H9 (cell line): ENCODE measurements around the gene NPFF. TPM values are rescaled to one million over a fixed set of nuclear protein-coding genes. Genes with fewer than 3 reads are reported as not detected.

Experiments used
- DNase-seq: peaks from one replicate; pipeline ENCODE4 v3.0.0-alpha.2; 2017
- H2AFZ ChIP-seq: one replicate; pipeline ENCODE4 v1.6.1; 2013; ENCODE audit warnings: mild to moderate bottlenecking, low read length, control low read depth, moderate library complexity
- H2AK5ac ChIP-seq: 2 replicates; pipeline ENCODE4 v1.6.1; 2013; ENCODE audit warnings: low read length, control low read depth, mixed read lengths; ENCODE audit not compliant: insufficient read length
- H2BK120ac ChIP-seq: one replicate; pipeline ENCODE4 v1.6.1; 2013; ENCODE audit warnings: low read depth, mild to moderate bottlenecking, low read length, control low read depth, inconsistent platforms; ENCODE audit not compliant: poor library complexity, severe bottlenecking
- H2BK12ac ChIP-seq: 2 replicates; pipeline ENCODE4 v1.6.1; 2013; ENCODE audit warnings: low read length, control low read depth, mixed read lengths, low read depth; ENCODE audit not compliant: insufficient read length
- H2BK15ac ChIP-seq: 2 replicates; pipeline ENCODE4 v1.6.1; 2013; ENCODE audit warnings: low read depth, low read length, control low read depth
- H2BK20ac ChIP-seq: one replicate; pipeline ENCODE4 v1.6.1; 2013; ENCODE audit warnings: low read depth, mild to moderate bottlenecking, low read length, control low read depth, inconsistent platforms; ENCODE audit not compliant: poor library complexity, severe bottlenecking
- H2BK5ac ChIP-seq: 2 replicates; pipeline ENCODE4 v1.6.1; 2013; ENCODE audit warnings: low read length, control low read depth, mixed read lengths; ENCODE audit not compliant: insufficient read length
- H3K14ac ChIP-seq: 2 replicates; pipeline ENCODE4 v1.6.1; 2013; ENCODE audit warnings: low read length, control low read depth; ENCODE audit not compliant: insufficient read depth
- H3K18ac ChIP-seq: 2 replicates; pipeline ENCODE4 v1.6.1; 2013; ENCODE audit warnings: low read depth, mild to moderate bottlenecking, mixed read lengths, low read length, control low read depth; ENCODE audit not compliant: insufficient read length
- H3K23ac ChIP-seq: 2 replicates; pipeline ENCODE4 v1.6.1; 2013; ENCODE audit warnings: low read length, control low read depth, mixed read lengths, low read depth; ENCODE audit not compliant: insufficient read length
- H3K23me2 ChIP-seq: 2 replicates; pipeline ENCODE4 v1.6.1; 2013; ENCODE audit warnings: low read depth, mild to moderate bottlenecking, mixed read lengths, low read length, control low read depth; ENCODE audit not compliant: insufficient read length, poor library complexity, severe bottlenecking
- H3K27ac ChIP-seq: 2 replicates; pipeline ENCODE4 v1.5.1; 2013; ENCODE audit warnings: low read length, control low read depth, mixed read lengths, low read depth; ENCODE audit not compliant: insufficient read length
- H3K27me3 ChIP-seq: 2 replicates; pipeline ENCODE4 v1.6.1; 2013; ENCODE audit warnings: low read length, control low read depth, inconsistent platforms; ENCODE audit not compliant: insufficient read depth
- H3K4ac ChIP-seq: 2 replicates; pipeline ENCODE4 v1.6.1; 2013; ENCODE audit warnings: low read depth, mild to moderate bottlenecking, control low read depth, inconsistent platforms, low read length, moderate library complexity
- H3K4me1 ChIP-seq: 2 replicates; pipeline ENCODE4 v1.6.1; 2013; ENCODE audit warnings: low read length, control low read depth, inconsistent platforms; ENCODE audit not compliant: insufficient read depth
- H3K4me2 ChIP-seq: 2 replicates; pipeline ENCODE4 v1.6.1; 2013; ENCODE audit warnings: low read length, control low read depth, mixed read lengths; ENCODE audit not compliant: insufficient read length, insufficient read depth
- H3K56ac ChIP-seq: 2 replicates; pipeline ENCODE4 v1.6.1; 2013; ENCODE audit warnings: low read depth, mild to moderate bottlenecking, mixed read lengths, low read length, control low read depth; ENCODE audit not compliant: insufficient read length
- H3K79me1 ChIP-seq: 2 replicates; pipeline ENCODE4 v1.6.1; 2013; ENCODE audit warnings: low read depth, mild to moderate bottlenecking, moderate library complexity, low read length, control low read depth, inconsistent platforms; ENCODE audit not compliant: insufficient read depth, poor library complexity, severe bottlenecking
- H3K79me2 ChIP-seq: 2 replicates; pipeline ENCODE4 v1.6.1; 2013; ENCODE audit warnings: low read length, control low read depth, inconsistent platforms; ENCODE audit not compliant: insufficient read depth
- H3K9ac ChIP-seq: 2 replicates; pipeline ENCODE4 v1.6.1; 2013; ENCODE audit warnings: low read length, control low read depth, mixed read lengths; ENCODE audit not compliant: insufficient read length; ENCODE audit errors: extremely low read depth
- H3K9me3 ChIP-seq: one replicate; pipeline ENCODE4 v1.6.1; 2013; ENCODE audit warnings: low read depth, low read length, inconsistent platforms; ENCODE audit not compliant: control insufficient read depth
- H3T11ph ChIP-seq: one replicate; pipeline ENCODE4 v1.6.1; 2013; ENCODE audit warnings: mild to moderate bottlenecking, low read length, control low read depth, inconsistent platforms
- H4K20me1 ChIP-seq: one replicate; pipeline ENCODE4 v1.6.1; 2013; ENCODE audit not compliant: control insufficient read depth, insufficient read length, insufficient read depth
- H4K5ac ChIP-seq: 2 replicates; pipeline ENCODE4 v1.6.1; 2013; ENCODE audit warnings: low read depth, mild to moderate bottlenecking, mixed read lengths, low read length, control low read depth; ENCODE audit not compliant: insufficient read length
- H4K8ac ChIP-seq: replicated peaks from 2 replicates; pipeline ENCODE4 v1.6.1; 2013; ENCODE audit warnings: low read length, control low read depth, mixed read lengths, low read depth; ENCODE audit not compliant: insufficient read length
- H4K91ac ChIP-seq: 2 replicates; pipeline ENCODE4 v1.6.1; 2013; ENCODE audit warnings: low read depth, mild to moderate bottlenecking, moderate library complexity, mixed read lengths, low read length, control low read depth; ENCODE audit not compliant: insufficient read length
- H3K27ac Mint-ChIP-seq, 3 experiments: 2 replicates in 2 of 3; 3 replicates in 1 of 3; pipeline ENCODE4 v1.8.0; 2020 to 2021; ENCODE audit warnings: mixed read lengths in 3 of 3, mild to moderate bottlenecking in 1 of 3, moderate library complexity in 1 of 3
- H3K27me3 Mint-ChIP-seq: 2 replicates; pipeline ENCODE4 v1.8.0; 2021; ENCODE audit warnings: low read depth, mild to moderate bottlenecking, moderate library complexity, mixed read lengths
- H3K36me3 Mint-ChIP-seq, 3 experiments: 2 replicates in 2 of 3; 3 replicates in 1 of 3; pipeline ENCODE4 v1.8.0; 2020 to 2021; ENCODE audit warnings: low read depth in 3 of 3, mixed read lengths in 3 of 3; ENCODE audit not compliant: insufficient read depth in 1 of 3
- H3K4me1 Mint-ChIP-seq, 2 experiments: 2 replicates each; pipeline ENCODE4 v1.8.0; 2020; ENCODE audit warnings: mixed read lengths in 2 of 2
- H3K4me3 Mint-ChIP-seq, 2 experiments: 2 replicates in 1 of 2; 3 replicates in 1 of 2; pipeline ENCODE4 v1.8.0; 2020 to 2021; ENCODE audit warnings: mild to moderate bottlenecking in 2 of 2, mixed read lengths in 2 of 2, moderate library complexity in 1 of 2
- H3K9me3 Mint-ChIP-seq, 2 experiments: 2 replicates in 1 of 2; 3 replicates in 1 of 2; pipeline ENCODE4 v1.8.0; 2020; ENCODE audit warnings: mild to moderate bottlenecking in 2 of 2, mixed read lengths in 2 of 2, moderate library complexity in 1 of 2
- WGBS: extraction: QIAGEN DNeasy Blood & Tissue Kit; methylation state at CpG from one replicate; pipeline ENCODE4 v1.1.7; 2013; ENCODE audit warnings: missing lambda C conversion rate, low lambda C conversion rate, mixed read lengths; ENCODE audit not compliant: insufficient read length; ENCODE audit errors: extremely low coverage; 5-methylcytosine and 5-hydroxymethylcytosine counted together
- total RNA-seq: library from RNA; stranded (reverse); gene quantifications from 2 replicates; pipeline ENCODE4 v1.2.1, GENCODE V29; 2021
- TF ChIP-seq, protein P1 (sequence below): fragments of 200-600 bp; sonication (generic); conservative IDR thresholded peaks from 3 replicates; pipeline ENCODE4 v1.8.0; 2021; ENCODE audit warnings: antibody characterized with exemption, mild to moderate bottlenecking

The NPFF gene
- total RNA-seq, 1 experiment from 2014 or later = not detected

GRCh38 chr12:53486736-53487487 lies 20.4 kb downstream of the NPFF start:
- Histone ChIP-seq H4K8ac (no peak overlapping the region), H2BK120ac (no peak overlapping the region), H3K23me2 (no peaks in the 10 kb centered on the region), H3K9me3 (no peaks in the 10 kb centered on the region), H3T11ph (no peak overlapping the region), H3K18ac (no peak overlapping the region), H4K20me1 (peaks cover 2% of the 10 kb centered on the region), H2BK12ac (no peak overlapping the region), H2AFZ (no peak overlapping the region), H3K9ac (no peak overlapping the region), H3K4me2 (no peak overlapping the region), H2AK5ac (no peak overlapping the region), H3K56ac (no peak overlapping the region), H3K27ac (no peak overlapping the region), H3K4me1 (no peaks in the 10 kb centered on the region), H2BK20ac (no peak overlapping the region), H3K14ac (no peak overlapping the region), H4K5ac (no peak overlapping the region), H3K23ac (no peak overlapping the region), H3K4ac (no peak overlapping the region), H3K27me3 (no peaks in the 10 kb centered on the region), H2BK15ac (no peak overlapping the region), H3K79me1 (no peaks in the 10 kb centered on the region), H4K91ac (no peak overlapping the region), H3K79me2 (no peaks in the 10 kb centered on the region), H2BK5ac (no peak overlapping the region)
- Mint-ChIP-seq H3K9me3 (no peaks in the 10 kb centered on the region), H3K36me3 (peaks cover 24 to 44% (median 43%) of the 10 kb centered on the region in 3 experiments), H3K4me3 (no peak overlapping the region), H3K4me1 (peaks cover 15 to 17% of the 10 kb centered on the region in 2 experiments), H3K27ac (peak overlapping the region in 2 of 3 experiments; percentile 64 to 80; a peak in 4 of 7 replicates), H3K27me3 (peaks cover 1% of the 10 kb centered on the region; the same call in 1 of the 2 replicates)
- no CpG with 5 or more reads among the region's 17 CpGs for WGBS
- TF ChIP-seq, protein P1, sequence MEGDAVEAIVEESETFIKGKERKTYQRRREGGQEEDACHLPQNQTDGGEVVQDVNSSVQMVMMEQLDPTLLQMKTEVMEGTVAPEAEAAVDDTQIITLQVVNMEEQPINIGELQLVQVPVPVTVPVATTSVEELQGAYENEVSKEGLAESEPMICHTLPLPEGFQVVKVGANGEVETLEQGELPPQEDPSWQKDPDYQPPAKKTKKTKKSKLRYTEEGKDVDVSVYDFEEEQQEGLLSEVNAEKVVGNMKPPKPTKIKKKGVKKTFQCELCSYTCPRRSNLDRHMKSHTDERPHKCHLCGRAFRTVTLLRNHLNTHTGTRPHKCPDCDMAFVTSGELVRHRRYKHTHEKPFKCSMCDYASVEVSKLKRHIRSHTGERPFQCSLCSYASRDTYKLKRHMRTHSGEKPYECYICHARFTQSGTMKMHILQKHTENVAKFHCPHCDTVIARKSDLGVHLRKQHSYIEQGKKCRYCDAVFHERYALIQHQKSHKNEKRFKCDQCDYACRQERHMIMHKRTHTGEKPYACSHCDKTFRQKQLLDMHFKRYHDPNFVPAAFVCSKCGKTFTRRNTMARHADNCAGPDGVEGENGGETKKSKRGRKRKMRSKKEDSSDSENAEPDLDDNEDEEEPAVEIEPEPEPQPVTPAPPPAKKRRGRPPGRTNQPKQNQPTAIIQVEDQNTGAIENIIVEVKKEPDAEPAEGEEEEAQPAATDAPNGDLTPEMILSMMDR = no peak
- no peak for DNase-seq
